ENCODE data around the gene FBXO44.
"Not testable (repeated sequence)": the region's sequence is repeated elsewhere in the genome, so short reads cannot be mapped to it uniquely, and the experiment has no call there.

DNA sequence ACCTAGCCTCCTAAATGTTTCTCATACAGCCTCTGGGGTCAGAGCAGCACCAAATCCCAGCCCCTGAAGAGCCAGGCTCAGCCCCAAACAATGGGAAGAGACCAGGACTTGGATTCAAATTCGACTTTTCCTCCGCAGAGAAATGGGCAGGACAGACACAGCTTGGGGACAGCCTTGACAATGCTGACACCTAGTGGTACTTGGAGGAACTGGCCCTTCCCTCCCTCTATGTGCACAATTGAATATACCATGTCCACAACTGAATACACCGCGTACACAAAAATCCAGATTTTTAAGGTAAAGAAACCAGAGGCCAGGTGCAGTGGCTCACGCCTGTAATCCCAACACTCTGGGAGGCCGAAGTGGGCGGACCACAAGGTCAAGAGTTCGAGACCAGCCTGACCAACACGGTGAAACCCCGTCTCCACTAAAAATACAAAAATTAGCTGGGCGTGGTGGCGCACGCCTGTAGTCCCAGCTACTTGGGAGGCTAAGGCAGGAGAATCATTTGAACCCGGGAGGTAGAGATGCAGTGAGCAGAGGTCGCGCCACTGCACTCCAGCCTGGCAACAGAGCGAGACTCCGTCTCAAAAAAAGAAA, 12.2 kb upstream of the FBXO44 start:
- TF ChIP-seq, protein P1, sequence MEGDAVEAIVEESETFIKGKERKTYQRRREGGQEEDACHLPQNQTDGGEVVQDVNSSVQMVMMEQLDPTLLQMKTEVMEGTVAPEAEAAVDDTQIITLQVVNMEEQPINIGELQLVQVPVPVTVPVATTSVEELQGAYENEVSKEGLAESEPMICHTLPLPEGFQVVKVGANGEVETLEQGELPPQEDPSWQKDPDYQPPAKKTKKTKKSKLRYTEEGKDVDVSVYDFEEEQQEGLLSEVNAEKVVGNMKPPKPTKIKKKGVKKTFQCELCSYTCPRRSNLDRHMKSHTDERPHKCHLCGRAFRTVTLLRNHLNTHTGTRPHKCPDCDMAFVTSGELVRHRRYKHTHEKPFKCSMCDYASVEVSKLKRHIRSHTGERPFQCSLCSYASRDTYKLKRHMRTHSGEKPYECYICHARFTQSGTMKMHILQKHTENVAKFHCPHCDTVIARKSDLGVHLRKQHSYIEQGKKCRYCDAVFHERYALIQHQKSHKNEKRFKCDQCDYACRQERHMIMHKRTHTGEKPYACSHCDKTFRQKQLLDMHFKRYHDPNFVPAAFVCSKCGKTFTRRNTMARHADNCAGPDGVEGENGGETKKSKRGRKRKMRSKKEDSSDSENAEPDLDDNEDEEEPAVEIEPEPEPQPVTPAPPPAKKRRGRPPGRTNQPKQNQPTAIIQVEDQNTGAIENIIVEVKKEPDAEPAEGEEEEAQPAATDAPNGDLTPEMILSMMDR (IDR thresholded peaks at IDR 0.05; ENCODE audit: low read length): peak; percentile 93
- not testable (repeated sequence) for TF ChIP-seq EZH2 (IDR thresholded peaks at IDR 0.05; ENCODE audit: borderline replicate concordance, low read length)
